ENCODE measurements around the gene GLB1L. TPM values are rescaled to one million over a fixed set of nuclear protein-coding genes. Genes with fewer than 3 reads are reported as not detected.

Gene GLB1L
- polyA plus RNA-seq (2013, experiment 1 of 2): 1.7 TPM
- 1.2 TPM for polyA plus RNA-seq (2013, experiment 2 of 2)

DNA sequence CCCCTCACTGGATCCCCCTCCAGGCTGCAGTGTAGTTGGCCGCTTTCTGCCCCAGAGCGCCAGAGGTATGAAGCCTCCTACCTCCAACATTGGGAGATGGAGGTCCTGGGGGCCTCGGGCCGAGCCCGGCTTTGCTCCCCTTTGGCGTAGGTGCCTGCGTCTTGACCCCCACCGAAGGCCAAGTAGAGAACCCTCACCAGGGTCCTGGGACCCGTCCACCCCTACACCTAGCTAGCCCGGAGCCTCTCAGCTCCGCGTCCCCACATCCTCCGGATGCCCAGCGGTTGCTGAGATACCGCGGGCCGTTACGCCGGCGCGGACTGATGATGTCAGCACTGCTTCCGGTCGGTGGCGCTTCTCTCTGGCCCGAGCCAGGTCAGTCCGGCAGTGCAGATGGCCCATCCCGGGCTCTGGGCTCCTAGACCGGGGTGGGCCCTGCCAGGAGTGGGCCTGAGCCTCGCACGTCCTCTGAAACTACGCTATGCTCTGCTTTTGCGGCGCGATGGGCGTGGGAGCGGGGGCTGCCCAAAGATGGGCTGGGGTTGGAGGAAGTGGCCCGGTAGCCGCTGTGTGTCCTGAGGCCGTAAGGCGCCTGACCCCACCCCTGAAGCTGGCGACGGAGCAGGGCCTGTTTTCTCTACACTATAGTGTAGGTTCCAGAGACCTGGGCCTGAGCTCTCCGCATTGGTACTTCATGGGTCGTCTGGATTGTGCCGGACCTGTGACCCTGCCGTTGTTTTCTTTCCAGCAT, at the start of gene GLB1L, which contains the start of gene STK16:
TSS of gene GLB1L (minus strand) at position 297 of the 751 bp plus-strand sequence. CDS start 1,871 bp downstream, outside the sequence.
TSS of gene STK16 (plus strand) at position 332 of the 751 bp plus-strand sequence. CDS start 521 bp downstream, outside the sequence.
- peak within 1 kb of the TSS; percentile 89 for H3K23ac ChIP-seq (ENCODE audit: low read length)
- no peak within 1 kb of the TSS for H2BK15ac ChIP-seq (replicated peaks; ENCODE audit: low read depth)
- H3K79me2 ChIP-seq (ENCODE audit: control insufficient read depth, insufficient read depth, low read length): no peaks in the 10 kb centered on the region
- H4K5ac ChIP-seq (ENCODE audit: low read length): peak within 1 kb of the TSS; percentile 12
- H2AK5ac ChIP-seq (ENCODE audit: low read length): peak within 1 kb of the TSS; percentile 22
- H3K27me3 ChIP-seq (ENCODE audit: insufficient read depth, low read length, poor library complexity): no peaks in the 10 kb centered on the region
- peak within 1 kb of the TSS; percentile 78 for H3K4me2 ChIP-seq (ENCODE audit: low read length)
- no CpG with 5 or more reads among the region's 46 CpGs for WGBS (ENCODE audit: extremely low coverage, insufficient coverage, low lambda C conversion rate)
- peak within 1 kb of the TSS; percentile 76 for H2BK5ac ChIP-seq (ENCODE audit: low read length)
- H2BK120ac ChIP-seq (ENCODE audit: low read depth, low read length): no peak within 1 kb of the TSS
- H3K56ac ChIP-seq (ENCODE audit: low read length): peak within 1 kb of the TSS; percentile 100
- peaks cover 7% of the 10 kb centered on the region for H3K79me1 ChIP-seq (ENCODE audit: low read length)
- H3K18ac ChIP-seq (ENCODE audit: low read length): peak within 1 kb of the TSS; percentile 13
- H3K4me1 ChIP-seq (ENCODE audit: control insufficient read depth, low read depth, low read length): peaks cover 2% of the 10 kb centered on the region
- peak within 1 kb of the TSS; percentile 69 for H4K8ac ChIP-seq (ENCODE audit: low read depth, low read length)
- DNase-seq: peak; percentile 97
- peak within 1 kb of the TSS; percentile 99 for H3K9ac ChIP-seq (ENCODE audit: low read length)
- H3K36me3 ChIP-seq (ENCODE audit: control insufficient read depth, insufficient read depth, low read length): no peaks in the 10 kb centered on the region
- peak within 1 kb of the TSS; percentile 59 for H3K4ac ChIP-seq (ENCODE audit: low read depth, low read length)
- H3K27ac ChIP-seq (ENCODE audit: low read depth, low read length): no peak within 1 kb of the TSS
- peak within 1 kb of the TSS; percentile 95 for H3K4me3 ChIP-seq (ENCODE audit: low read length)

DNA sequence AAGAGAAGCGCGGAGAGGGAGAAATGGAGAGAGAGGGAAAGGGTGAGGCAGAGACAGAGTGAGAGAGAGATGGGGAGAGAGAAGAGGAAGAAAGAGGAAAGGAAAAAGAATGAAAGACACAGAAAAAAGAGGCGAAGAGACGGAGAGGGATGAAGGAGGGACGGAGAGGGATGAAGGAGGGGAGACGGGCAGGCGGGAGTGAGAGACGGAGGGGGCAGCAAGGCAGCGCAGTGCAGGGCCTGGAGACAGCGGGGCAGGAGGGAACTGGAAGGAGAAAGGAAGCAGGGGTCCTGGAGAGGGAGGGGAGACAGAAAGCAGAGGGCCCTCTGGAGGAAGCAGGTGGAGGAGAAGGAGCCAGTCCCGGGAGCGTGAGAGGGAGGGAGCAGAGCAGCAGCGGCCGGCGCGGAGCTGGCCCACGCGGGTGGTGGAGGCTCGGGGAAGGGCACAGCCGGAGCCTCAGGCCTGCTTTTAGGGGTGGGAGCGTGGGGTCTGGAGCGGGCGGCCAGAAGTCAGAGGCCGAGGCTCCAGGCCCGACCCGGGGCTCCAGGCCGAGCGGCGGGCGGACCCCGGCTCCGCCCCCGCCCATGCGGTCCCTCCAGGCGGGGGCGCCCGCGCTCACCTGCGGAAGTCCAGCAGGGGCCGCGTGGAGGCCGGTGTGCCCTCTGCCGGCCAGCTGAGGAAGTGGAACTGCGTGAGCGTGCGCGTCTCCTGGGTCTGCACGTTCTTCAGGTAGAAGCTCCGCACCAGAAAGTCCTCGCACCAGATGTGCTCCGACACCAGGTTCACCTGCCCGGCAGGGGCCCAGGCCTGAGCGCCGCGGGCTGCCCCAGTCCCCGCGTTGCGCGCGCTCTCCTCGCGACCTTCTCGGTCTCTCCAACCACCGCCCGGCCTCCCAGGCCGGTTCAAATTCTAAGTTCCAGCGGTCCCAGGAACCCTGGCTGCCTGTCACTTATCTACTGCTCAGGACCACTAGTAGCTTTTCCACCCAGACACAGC, 49.4 kb upstream of the GLB1L start:
- Histone ChIP-seq H3K4ac (ENCODE audit: low read depth, low read length) (no peak overlapping the region), H3K18ac (ENCODE audit: low read length) (peak overlapping the region; percentile 61), H4K8ac (ENCODE audit: low read depth, low read length) (no peak overlapping the region), H4K5ac (ENCODE audit: low read length) (no peak overlapping the region), H2AK5ac (ENCODE audit: low read length) (no peak overlapping the region), H3K56ac (ENCODE audit: low read length) (peak overlapping the region; percentile 95), H2BK5ac (ENCODE audit: low read length) (no peak overlapping the region), H3K4me2 (ENCODE audit: low read length) (peak overlapping the region; percentile 34), H2BK15ac (replicated peaks; ENCODE audit: low read depth) (no peak overlapping the region), H3K79me1 (ENCODE audit: low read length) (no peaks in the 10 kb centered on the region), H3K4me1 (ENCODE audit: control insufficient read depth, low read depth, low read length) (no peaks in the 10 kb centered on the region), H3K27ac (ENCODE audit: low read depth, low read length) (no peak overlapping the region), H3K4me3 (ENCODE audit: low read length) (peak overlapping the region; percentile 63), H3K36me3 (ENCODE audit: control insufficient read depth, insufficient read depth, low read length) (no peaks in the 10 kb centered on the region), H3K9ac (ENCODE audit: low read length) (peak overlapping the region; percentile 81), H2BK120ac (ENCODE audit: low read depth, low read length) (no peak overlapping the region), H3K23ac (ENCODE audit: low read length) (peak overlapping the region; percentile 90), H3K27me3 (ENCODE audit: insufficient read depth, low read length, poor library complexity) (no peaks in the 10 kb centered on the region), H3K79me2 (ENCODE audit: control insufficient read depth, insufficient read depth, low read length) (no peaks in the 10 kb centered on the region)
- DNase-seq: peak; percentile 93
- WGBS (ENCODE audit: extremely low coverage, insufficient coverage, low lambda C conversion rate): no CpG with 5 or more reads among the region's 67 CpGs

DNA sequence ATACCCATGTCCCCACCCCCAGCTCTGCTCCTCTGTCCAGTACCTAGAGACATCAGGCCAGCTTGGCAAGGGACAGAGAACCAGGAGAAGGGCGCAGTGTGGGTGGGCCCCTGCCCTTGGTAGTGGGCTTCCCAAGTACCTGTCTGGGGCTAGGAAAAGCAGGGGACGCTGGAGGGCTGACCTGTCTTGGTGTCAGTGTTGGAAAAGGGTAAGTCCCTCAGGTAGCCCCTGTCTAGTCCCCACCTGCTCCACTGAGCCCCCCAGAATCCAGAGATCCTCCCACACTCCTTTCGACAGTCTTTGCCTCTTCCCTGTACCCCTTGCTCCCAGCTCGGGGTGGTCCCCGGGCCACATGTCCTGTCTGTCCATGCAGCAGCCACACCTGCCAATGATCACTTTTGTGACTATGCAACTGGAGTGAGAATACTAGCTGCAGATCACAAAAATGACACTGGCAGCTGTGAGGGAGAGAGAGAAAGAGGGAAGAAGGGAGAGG, 48.5 kb upstream of the GLB1L start:
- no peak overlapping the region for H2BK120ac ChIP-seq (ENCODE audit: low read depth, low read length)
- H3K27ac ChIP-seq (ENCODE audit: low read depth, low read length): no peak overlapping the region
- no peak overlapping the region for H3K4me3 ChIP-seq (ENCODE audit: low read length)
- no peak overlapping the region for H4K5ac ChIP-seq (ENCODE audit: low read length)
- H3K4ac ChIP-seq (ENCODE audit: low read depth, low read length): no peak overlapping the region
- H4K8ac ChIP-seq (ENCODE audit: low read depth, low read length): no peak overlapping the region
- no peak overlapping the region for H3K18ac ChIP-seq (ENCODE audit: low read length)
- no peaks in the 10 kb centered on the region for H3K79me2 ChIP-seq (ENCODE audit: control insufficient read depth, insufficient read depth, low read length)
- H3K4me2 ChIP-seq (ENCODE audit: low read length): no peak overlapping the region
- H3K56ac ChIP-seq (ENCODE audit: low read length): peak overlapping the region; percentile 95
- no peaks in the 10 kb centered on the region for H3K36me3 ChIP-seq (ENCODE audit: control insufficient read depth, insufficient read depth, low read length)
- H2AK5ac ChIP-seq (ENCODE audit: low read length): no peak overlapping the region
- H2BK5ac ChIP-seq (ENCODE audit: low read length): no peak overlapping the region
- H3K4me1 ChIP-seq (ENCODE audit: control insufficient read depth, low read depth, low read length): no peaks in the 10 kb centered on the region
- H2BK15ac ChIP-seq (replicated peaks; ENCODE audit: low read depth): no peak overlapping the region
- no peaks in the 10 kb centered on the region for H3K79me1 ChIP-seq (ENCODE audit: low read length)
- H3K23ac ChIP-seq (ENCODE audit: low read length): no peak overlapping the region
- no peak for DNase-seq
- H3K9ac ChIP-seq (ENCODE audit: low read length): no peak overlapping the region
- no CpG with 5 or more reads among the region's 5 CpGs for WGBS (ENCODE audit: extremely low coverage, insufficient coverage, low lambda C conversion rate)
- no peaks in the 10 kb centered on the region for H3K27me3 ChIP-seq (ENCODE audit: insufficient read depth, low read length, poor library complexity)

DNA sequence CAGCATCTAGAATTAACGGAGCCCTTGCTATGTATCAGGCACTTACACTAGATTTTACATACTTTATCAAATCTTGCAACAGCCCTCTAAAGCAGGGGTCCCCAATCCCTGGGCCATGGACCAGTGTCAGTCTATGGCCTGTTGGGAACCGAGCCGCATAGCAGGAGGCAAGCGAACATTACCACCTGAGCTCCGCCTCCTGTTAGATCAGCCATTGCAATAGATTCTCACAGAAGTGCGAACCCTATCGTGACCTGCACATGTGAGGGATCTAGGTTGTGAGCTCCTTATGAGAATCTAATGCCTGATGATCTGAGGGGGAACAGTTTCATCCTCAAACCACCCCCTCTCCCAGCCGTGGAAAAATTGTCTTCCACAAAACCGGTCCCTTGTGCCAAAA, 47.4 kb upstream of the GLB1L start:
- H3K4me2 ChIP-seq (ENCODE audit: low read length): no peak overlapping the region
- H3K9ac ChIP-seq (ENCODE audit: low read length): no peak overlapping the region
- no CpG with 5 or more reads among the region's 9 CpGs for WGBS (ENCODE audit: extremely low coverage, insufficient coverage, low lambda C conversion rate)
- H3K4me3 ChIP-seq (ENCODE audit: low read length): no peak overlapping the region
- no peak overlapping the region for H2BK5ac ChIP-seq (ENCODE audit: low read length)
- H3K27ac ChIP-seq (ENCODE audit: low read depth, low read length): no peak overlapping the region
- no peaks in the 10 kb centered on the region for H3K4me1 ChIP-seq (ENCODE audit: control insufficient read depth, low read depth, low read length)
- H3K36me3 ChIP-seq (ENCODE audit: control insufficient read depth, insufficient read depth, low read length): no peaks in the 10 kb centered on the region
- no peak overlapping the region for H3K23ac ChIP-seq (ENCODE audit: low read length)
- no peak overlapping the region for H2BK15ac ChIP-seq (replicated peaks; ENCODE audit: low read depth)
- no peak overlapping the region for H4K8ac ChIP-seq (ENCODE audit: low read depth, low read length)
- H3K56ac ChIP-seq (ENCODE audit: low read length): no peak overlapping the region
- no peak overlapping the region for H3K4ac ChIP-seq (ENCODE audit: low read depth, low read length)
- no peaks in the 10 kb centered on the region for H3K79me2 ChIP-seq (ENCODE audit: control insufficient read depth, insufficient read depth, low read length)
- H2BK120ac ChIP-seq (ENCODE audit: low read depth, low read length): no peak overlapping the region
- no peaks in the 10 kb centered on the region for H3K27me3 ChIP-seq (ENCODE audit: insufficient read depth, low read length, poor library complexity)
- DNase-seq: no peak
- no peaks in the 10 kb centered on the region for H3K79me1 ChIP-seq (ENCODE audit: low read length)
- H4K5ac ChIP-seq (ENCODE audit: low read length): no peak overlapping the region
- H3K18ac ChIP-seq (ENCODE audit: low read length): no peak overlapping the region
- no peak overlapping the region for H2AK5ac ChIP-seq (ENCODE audit: low read length)

DNA sequence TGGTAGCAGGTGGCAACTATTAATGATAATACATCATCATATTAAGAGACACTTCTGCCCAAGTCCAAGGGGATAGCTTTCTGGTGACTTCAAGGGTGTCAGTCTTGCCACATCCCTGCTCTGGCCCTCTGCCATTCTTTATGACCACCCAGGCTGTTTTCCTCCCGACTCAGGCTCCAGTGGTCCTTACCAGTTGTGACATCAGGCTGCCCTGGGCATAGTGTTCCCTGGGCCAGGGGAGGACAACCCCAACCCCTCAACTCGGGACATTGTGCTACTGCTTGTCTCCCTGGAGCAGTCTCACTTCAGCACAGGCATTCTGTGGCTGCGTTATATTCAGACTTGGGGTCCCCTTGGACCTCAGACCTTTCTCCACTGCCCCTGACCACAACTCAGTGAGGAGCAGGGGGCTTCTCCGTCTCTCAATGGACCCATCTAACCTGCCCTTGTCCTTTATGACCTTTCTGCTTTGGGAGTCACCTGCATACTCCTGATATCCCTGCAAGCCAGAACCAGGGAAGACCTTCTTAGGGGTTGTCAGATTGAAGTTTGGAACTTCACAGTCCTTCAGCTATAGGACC, 46.8 kb upstream of the GLB1L start:
- H2AK5ac ChIP-seq (ENCODE audit: low read length): no peak overlapping the region
- no peak overlapping the region for H4K5ac ChIP-seq (ENCODE audit: low read length)
- no peaks in the 10 kb centered on the region for H3K79me2 ChIP-seq (ENCODE audit: control insufficient read depth, insufficient read depth, low read length)
- no CpG with 5 or more reads among the region's 4 CpGs for whole genome bisulfite sequencing (ENCODE audit: extremely low coverage, insufficient coverage, low lambda C conversion rate)
- no peak overlapping the region for H3K27ac ChIP-seq (ENCODE audit: low read depth, low read length)
- H3K4me1 ChIP-seq (ENCODE audit: control insufficient read depth, low read depth, low read length): no peaks in the 10 kb centered on the region
- H3K4me2 ChIP-seq (ENCODE audit: low read length): no peak overlapping the region
- no peak overlapping the region for H2BK120ac ChIP-seq (ENCODE audit: low read depth, low read length)
- no peak for DNase-seq
- H2BK5ac ChIP-seq (ENCODE audit: low read length): no peak overlapping the region
- no peak overlapping the region for H3K4me3 ChIP-seq (ENCODE audit: low read length)
- H3K27me3 ChIP-seq (ENCODE audit: insufficient read depth, low read length, poor library complexity): no peaks in the 10 kb centered on the region
- H4K8ac ChIP-seq (ENCODE audit: low read depth, low read length): no peak overlapping the region
- H3K56ac ChIP-seq (ENCODE audit: low read length): no peak overlapping the region
- H3K18ac ChIP-seq (ENCODE audit: low read length): no peak overlapping the region
- no peaks in the 10 kb centered on the region for H3K36me3 ChIP-seq (ENCODE audit: control insufficient read depth, insufficient read depth, low read length)
- H3K9ac ChIP-seq (ENCODE audit: low read length): no peak overlapping the region
- no peak overlapping the region for H2BK15ac ChIP-seq (replicated peaks; ENCODE audit: low read depth)
- H3K4ac ChIP-seq (ENCODE audit: low read depth, low read length): no peak overlapping the region
- H3K79me1 ChIP-seq (ENCODE audit: low read length): no peaks in the 10 kb centered on the region
- no peak overlapping the region for H3K23ac ChIP-seq (ENCODE audit: low read length)
